Loucy (cell line): ENCODE measurements around the gene SSBP2.

Experiments
- H2AFZ ChIP-seq: fragments of 200-600 bp; sonication (generic); 2 replicates; pipeline ENCODE4 v1.6.0; 2016; ENCODE audit warnings: antibody characterized with exemption, mild to moderate bottlenecking, low read length, moderate library complexity
- H3F3A ChIP-seq: fragments of 200-600 bp; 2 replicates; pipeline ENCODE4 v1.6.0; 2016; ENCODE audit warnings: antibody characterized with exemption, low read depth, mild to moderate bottlenecking
- H3K27me3 ChIP-seq: fragments of 200-600 bp; sonication (generic); 2 replicates; pipeline ENCODE4 v1.6.1; 2014; ENCODE audit warnings: low read length, mild to moderate bottlenecking; ENCODE audit not compliant: insufficient read depth, poor library complexity, severe bottlenecking
- H3K36me3 ChIP-seq: fragments of 200-600 bp; sonication (generic); 2 replicates; pipeline ENCODE4 v1.6.1; 2016; ENCODE audit warnings: low read length; ENCODE audit not compliant: insufficient read depth
- H3K4me1 ChIP-seq: fragments of 200-600 bp; sonication (generic); 2 replicates; pipeline ENCODE4 v1.5.1; 2014; ENCODE audit warnings: low read length, mild to moderate bottlenecking; ENCODE audit not compliant: insufficient read depth, poor library complexity, severe bottlenecking
- H3K4me2 ChIP-seq: fragments of 200-600 bp; sonication (generic); 2 replicates; pipeline ENCODE4 v1.6.0; 2014; ENCODE audit warnings: antibody characterized with exemption, low read length, low read depth, mild to moderate bottlenecking; ENCODE audit not compliant: poor library complexity, severe bottlenecking
- H3K4me3 ChIP-seq: fragments of 200-600 bp; sonication (generic); 2 replicates; pipeline ENCODE4 v1.5.1; 2014; ENCODE audit warnings: low read length, mild to moderate bottlenecking, mixed read lengths; ENCODE audit not compliant: poor library complexity, severe bottlenecking
- H3K79me2 ChIP-seq: fragments of 200-600 bp; sonication (generic); 2 replicates; pipeline ENCODE4 v1.6.1; 2014; ENCODE audit warnings: low read length; ENCODE audit not compliant: insufficient read depth
- H3K9ac ChIP-seq: fragments of 200-600 bp; sonication (generic); 2 replicates; pipeline ENCODE4 v1.6.0; 2014; ENCODE audit warnings: mild to moderate bottlenecking, low read depth, low read length, moderate library complexity; ENCODE audit not compliant: poor library complexity, severe bottlenecking
- H3K9me2 ChIP-seq: fragments of 200-600 bp; sonication (generic); replicated peaks from 2 replicates; pipeline ENCODE4 v1.6.1; 2016; ENCODE audit warnings: low read depth, low read length, mixed read lengths
- H3K9me3 ChIP-seq: fragments of 200-600 bp; sonication (generic); 2 replicates; pipeline ENCODE4 v1.6.1; 2014; ENCODE audit warnings: mild to moderate bottlenecking, antibody characterized with exemption, low read length, low read depth; ENCODE audit not compliant: insufficient read depth
- H4K20me1 ChIP-seq: fragments of 200-600 bp; sonication (generic); 2 replicates; pipeline ENCODE4 v1.6.0; 2014; ENCODE audit warnings: antibody characterized with exemption, low read length, mild to moderate bottlenecking; ENCODE audit not compliant: insufficient read depth, poor library complexity, severe bottlenecking
- CTCF ChIP-seq: fragments of 200-600 bp; sonication (generic); conservative IDR thresholded peaks from 2 replicates; pipeline ENCODE4 v1.5.1; 2014; ENCODE audit warnings: mild to moderate bottlenecking, antibody characterized with exemption, low read length
- EZH2phosphoT487 ChIP-seq: fragments of 200-600 bp; IDR thresholded peaks from 2 replicates; pipeline ENCODE4 v1.6.1; 2018; ENCODE audit warnings: antibody characterized with exemption, mild to moderate bottlenecking, moderate library complexity, borderline replicate concordance

Gene SSBP2

GRCh38 chr5:81761970-81762369 lies 11.1 kb upstream of the SSBP2 start:
- no peaks in the 10 kb centered on the region for H4K20me1 ChIP-seq
- TF ChIP-seq CTCF, result no peak
- TF ChIP-seq EZH2phosphoT487, result no peak
- no peaks in the 10 kb centered on the region for H3K36me3 ChIP-seq
- peaks cover 32% of the 10 kb centered on the region for H3K4me1 ChIP-seq
- no peaks in the 10 kb centered on the region for H3K9me2 ChIP-seq
- no peak overlapping the region for H3K4me2 ChIP-seq
- no peaks in the 10 kb centered on the region for H3K9me3 ChIP-seq
- H2AFZ ChIP-seq, result no peak overlapping the region
- no peak overlapping the region for H3K4me3 ChIP-seq
- H3K9ac ChIP-seq, result no peak overlapping the region
- H3F3A ChIP-seq, result peaks cover 7% of the 10 kb centered on the region; the same call in 1 of the 2 replicates
- H3K79me2 ChIP-seq, result no peaks in the 10 kb centered on the region
- no peaks in the 10 kb centered on the region for H3K27me3 ChIP-seq

GRCh38 chr5:81761270-81761669 lies 10.4 kb upstream of the SSBP2 start:
- Histone ChIP-seq H3F3A (peaks cover 7% of the 10 kb centered on the region; the same call in 1 of the 2 replicates), H3K27me3 (no peaks in the 10 kb centered on the region), H3K79me2 (no peaks in the 10 kb centered on the region), H3K9me2 (no peaks in the 10 kb centered on the region), H3K4me1 (peaks cover 34% of the 10 kb centered on the region), H3K4me2 (peak overlapping the region; percentile 22), H3K4me3 (no peak overlapping the region), H3K9ac (no peak overlapping the region), H2AFZ (peak overlapping the region; percentile 21), H4K20me1 (no peaks in the 10 kb centered on the region), H3K9me3 (no peaks in the 10 kb centered on the region), H3K36me3 (no peaks in the 10 kb centered on the region)
- no peak for TF ChIP-seq CTCF
- no peak for TF ChIP-seq EZH2phosphoT487

GRCh38 chr5:81760521-81760920 lies 9.6 kb upstream of the SSBP2 start:
- Histone ChIP-seq H2AFZ (0 out of 2 replicates have a peak overlapping the region, but pooled peaks have one; percentile 21), H3F3A (peaks cover 7% of the 10 kb centered on the region; the same call in 1 of the 2 replicates), H3K9ac (no peak overlapping the region), H3K27me3 (no peaks in the 10 kb centered on the region), H3K36me3 (no peaks in the 10 kb centered on the region), H3K4me2 (peak overlapping the region; percentile 22), H3K79me2 (no peaks in the 10 kb centered on the region), H3K9me2 (no peaks in the 10 kb centered on the region), H3K4me3 (no peak overlapping the region), H4K20me1 (no peaks in the 10 kb centered on the region), H3K9me3 (no peaks in the 10 kb centered on the region), H3K4me1 (peaks cover 38% of the 10 kb centered on the region)
- TF ChIP-seq EZH2phosphoT487 (no peak), CTCF (no peak)
